ENCODE data around the gene DENND11.

- TF ChIP-seq CTCF (IDR thresholded peaks at IDR 0.05) (no peak), POLR2A (IDR thresholded peaks at IDR 0.05) (no peak)
Observed at GRCh38 chr7:141688043-141688442, 13.9 kb downstream of the DENND11 start.

All from stomach (tissue), 4 donors.